Kidney (tissue), 14 donors: ENCODE results near the gene DOC2B. TPM values are rescaled to one million over a fixed set of nuclear protein-coding genes. Genes with fewer than 3 reads are reported as not detected.
A peak's percentile ranks its signal among the peaks of the same experiment; 100 is the strongest.
"Not testable (repeated sequence)": the region's sequence is repeated elsewhere in the genome, so short reads cannot be mapped to it uniquely, and the experiment has no call there.

Source experiments
- DNase-seq, 5 donors: peaks; one replicate each; pipeline ENCODE4 v3.0.0-alpha.2; 2013 to 2020
- FAIRE-seq: peaks from 2 replicates; lab custom pipeline; 2012; peaks lifted over from hg19 to GRCh38; lab: Jason Lieb, UNC
- H3K27ac ChIP-seq, 2 donors: one replicate each; pipeline ENCODE4 v1.7.0; 2013; ENCODE audit warnings: low read depth in 2 of 2, low read length in 2 of 2, inconsistent platforms in 1 of 2
- H3K27me3 ChIP-seq: one replicate; pipeline ENCODE4 v1.7.1; 2013; ENCODE audit warnings: low read length, inconsistent platforms; ENCODE audit not compliant: control insufficient read depth, insufficient read depth
- H3K36me3 ChIP-seq, 3 donors: one replicate each; pipeline versions ENCODE4 v1.7.0 to v1.7.1; 2013; ENCODE audit warnings: low read length in 3 of 3, control low read depth in 1 of 3, inconsistent platforms in 1 of 3; ENCODE audit not compliant: insufficient read depth in 3 of 3, control insufficient read depth in 2 of 3
- H3K4me1 ChIP-seq, 3 donors: one replicate each; pipeline versions ENCODE4 v1.7.0 to v1.7.1; 2013; ENCODE audit warnings: low read length in 3 of 3, inconsistent platforms in 1 of 3, low read depth in 1 of 3; ENCODE audit not compliant: control insufficient read depth in 2 of 3, insufficient read depth in 2 of 3
- H3K4me3 ChIP-seq, 3 donors: one replicate each; pipeline versions ENCODE4 v1.7.0 to v1.8.1; 2013; ENCODE audit warnings: low read length in 3 of 3, control low read depth in 1 of 3, inconsistent platforms in 1 of 3
- H3K9ac ChIP-seq, 3 donors: one replicate each; pipeline versions ENCODE4 v1.7.0 to v1.7.1; 2013; ENCODE audit warnings: low read length in 3 of 3, control low read depth in 1 of 3, inconsistent platforms in 1 of 3
- H3K9me3 ChIP-seq, 3 donors: one replicate each; pipeline versions ENCODE4 v1.7.0 to v1.7.1; 2013; ENCODE audit warnings: low read length in 3 of 3, control low read depth in 1 of 3, inconsistent platforms in 1 of 3; ENCODE audit not compliant: control insufficient read depth in 2 of 3, insufficient read depth in 1 of 3
- CTCF ChIP-seq: IDR thresholded peaks from 3 replicates; pipeline ENCODE4 v1.5.1; 2012; ENCODE audit warnings: mild to moderate bottlenecking, moderate library complexity, borderline replicate concordance; ENCODE audit not compliant: insufficient read depth; ENCODE audit errors: extremely low read depth
- intact Hi-C: fragments of 100-400 bp; cut with DNase I; formaldehyde crosslinking; loops from one replicate; pipeline ENCODE4 v1.11.1; 2022
- polyA plus RNA-seq: library from polyadenylated mRNA; stranded (reverse); fragments of 350-450 nt; fragmentation: Illumina TruSeq; extraction: RNeasy Lipid Tissue Mini Kit (QIAGEN cat#74804); gene quantifications from one replicate; pipeline ENCODE4 v1.2.3, GENCODE V29; 2014; ENCODE audit warnings: low read depth, low replicate concordance; ENCODE audit not compliant: insufficient read depth
- total RNA-seq: library from RNA; stranded (reverse); fragmentation: NEBNext Ultra II Directional; extraction: Animal tissue kit (Norgen Biotek cat#: 25700); gene quantifications from one replicate; pipeline ENCODE4 v1.2.1, GENCODE V29; 2021
- donor health status: control.
- donor health status: control.
- donor health status: control.
- donor health status: control.
- donor health status: control.
- donor health status: DM: yes; HTN: yes; CAD: no.
- donor health status: Normal renal cell carcinoma (clear cell type).

Gene DOC2B
- total and polyA plus RNA-seq, 2 donors from 2014 or later: 4.2 to 21.6 TPM

DNA sequence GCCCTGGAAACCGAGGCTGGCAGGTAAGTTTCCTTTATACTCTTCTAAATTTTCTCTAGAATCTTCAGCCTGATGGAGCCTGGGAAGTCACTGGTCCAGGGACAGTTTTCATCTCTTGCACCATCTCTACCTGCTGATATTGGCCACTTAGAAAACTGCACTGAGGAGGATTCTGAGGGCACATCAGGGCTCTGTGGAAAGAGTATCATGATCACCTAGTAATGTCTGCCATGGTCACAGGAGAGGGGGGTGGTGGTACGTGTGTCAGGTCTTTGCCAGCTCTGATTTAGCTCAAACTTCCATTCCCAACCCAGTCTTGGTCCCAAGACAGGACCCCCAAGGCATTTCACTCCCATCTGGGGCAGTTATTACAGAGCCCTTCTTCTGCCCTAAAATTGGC, 35.2 kb upstream of the DOC2B start:
- FAIRE-seq (no peak), DNase-seq (no peak)
- H3K4me1 ChIP-seq: no peaks in the 10 kb centered on the region
- H3K27me3 ChIP-seq: no peaks in the 10 kb centered on the region
- no peak overlapping the region for H3K4me3 ChIP-seq
- no peaks in the 10 kb centered on the region for H3K9me3 ChIP-seq
- H3K9ac ChIP-seq: no peak overlapping the region
- intact Hi-C loops: no loop called here
- no peak overlapping the region for H3K27ac ChIP-seq
- TF ChIP-seq CTCF: no peak
- peaks cover 0 to 2% (median 0%) of the 10 kb centered on the region in 3 donors for H3K36me3 ChIP-seq

DNA sequence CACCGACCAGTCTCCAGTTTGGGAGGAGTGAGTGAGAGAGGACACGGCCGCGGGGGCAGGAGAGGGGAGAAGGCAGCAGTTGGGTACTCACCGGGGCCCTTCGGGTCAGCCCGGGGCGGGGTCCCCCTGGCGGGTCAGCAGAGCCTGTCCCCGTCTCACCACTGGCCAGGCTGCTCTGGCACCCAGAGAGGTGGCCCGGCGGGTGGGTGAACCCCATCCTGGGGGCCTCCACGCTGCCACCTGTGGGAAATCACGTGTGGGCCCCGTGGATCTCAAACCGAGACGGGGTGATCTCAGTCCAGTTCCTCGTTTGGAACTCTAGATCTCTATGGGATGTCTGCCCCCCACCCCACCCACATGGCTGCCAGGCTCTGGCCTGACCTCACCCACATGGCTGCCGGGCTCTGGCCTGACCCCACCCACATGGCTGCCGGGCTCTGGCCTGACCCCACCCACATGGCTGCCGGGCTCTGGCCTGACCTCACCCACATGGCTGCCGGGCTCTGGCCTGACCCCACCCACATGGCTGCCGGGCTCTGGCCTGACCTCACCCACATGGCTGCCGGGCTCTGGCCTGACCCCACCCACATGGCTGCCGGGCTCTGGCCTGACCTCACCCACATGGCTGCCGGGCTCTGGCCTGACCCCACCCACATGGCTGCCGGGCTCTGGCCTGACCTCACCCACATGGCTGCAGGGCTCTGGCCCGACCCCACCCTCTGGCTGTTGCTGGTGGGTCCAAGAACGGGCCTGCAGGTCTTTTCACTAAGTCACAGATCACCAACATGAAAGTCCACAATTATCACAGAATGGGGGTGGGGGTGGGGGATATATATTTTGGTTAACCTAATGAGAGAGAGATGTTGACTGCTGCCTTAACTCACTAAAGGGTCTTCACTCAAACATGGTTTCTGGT, 34.4 kb upstream of the DOC2B start:
- Histone ChIP-seq H3K9ac (peak overlapping the region in 1 of 3 donors; percentile 19), H3K4me3 (peak overlapping the region in 2 of 3 donors; percentile 15 to 35)
- FAIRE-seq (peak; percentile 33), DNase-seq (peak in 1 of 5 donors; percentile 90)
- H3K4me1 ChIP-seq, intact Hi-C loops, H3K27ac ChIP-seq, H3K27me3 ChIP-seq, H3K9me3 ChIP-seq, H3K36me3 ChIP-seq: not testable (repeated sequence)

- Histone ChIP-seq H3K27ac (no peak overlapping the region), H3K36me3 (peaks cover 0 to 3% (median 0%) of the 10 kb centered on the region in 3 donors), H3K4me1 (no peaks in the 10 kb centered on the region), H3K9ac (peak overlapping the region in 1 of 3 donors; percentile 19), H3K9me3 (no peaks in the 10 kb centered on the region), H3K4me3 (peak overlapping the region in 2 of 3 donors; percentile 15 to 35), H3K27me3 (no peaks in the 10 kb centered on the region)
- no peak for TF ChIP-seq CTCF
- FAIRE-seq (no peak), DNase-seq (peak in 1 of 5 donors; percentile 76)
- intact Hi-C loops: no loop called here
These were observed 33.5 kb upstream of the DOC2B start for GRCh38 chr17:214881-215331.
